DMS79 (cell line): Measurements from ENCODE around the gene PIBF1.

Experiments
- DNase-seq: peaks from one replicate; lab custom pipeline; 2025; lab: John Stamatoyannopoulos, UW

Gene PIBF1

GRCh38 chr13:73060251-73061160 is 278.6 kb downstream of the PIBF1 start:
- DNase-seq = no peak

GRCh38 chr13:73061473-73061872 is 279.5 kb downstream of the PIBF1 start:
- peak; percentile 34 for DNase-seq

- no peak for DNase-seq
Observed at GRCh38 chr13:73061876-73062275, 279.9 kb downstream of the PIBF1 start.

GRCh38 chr13:73062468-73062867 is 280.5 kb downstream of the PIBF1 start:
- no peak for DNase-seq

- no peak for DNase-seq
Observed at GRCh38 chr13:73063166-73063565, 281.2 kb downstream of the PIBF1 start.

- DNase-seq = no peak
Observed at GRCh38 chr13:73065036-73065435, 283.1 kb downstream of the PIBF1 start.

GRCh38 chr13:73065665-73066340 is 283.9 kb downstream of the PIBF1 start:
- peak; percentile 27 for DNase-seq
